GM21717 (cell line): ENCODE measurements around the gene STOML1.

Experiments
- ATAC-seq: cut with Tn5 transposase; IDR thresholded peaks from one replicate; pipeline ENCODE4 v1.9.1; 2021; ENCODE audit warnings: mild to moderate bottlenecking, moderate library complexity; ENCODE audit not compliant: unreplicated experiment

Gene STOML1

DNA sequence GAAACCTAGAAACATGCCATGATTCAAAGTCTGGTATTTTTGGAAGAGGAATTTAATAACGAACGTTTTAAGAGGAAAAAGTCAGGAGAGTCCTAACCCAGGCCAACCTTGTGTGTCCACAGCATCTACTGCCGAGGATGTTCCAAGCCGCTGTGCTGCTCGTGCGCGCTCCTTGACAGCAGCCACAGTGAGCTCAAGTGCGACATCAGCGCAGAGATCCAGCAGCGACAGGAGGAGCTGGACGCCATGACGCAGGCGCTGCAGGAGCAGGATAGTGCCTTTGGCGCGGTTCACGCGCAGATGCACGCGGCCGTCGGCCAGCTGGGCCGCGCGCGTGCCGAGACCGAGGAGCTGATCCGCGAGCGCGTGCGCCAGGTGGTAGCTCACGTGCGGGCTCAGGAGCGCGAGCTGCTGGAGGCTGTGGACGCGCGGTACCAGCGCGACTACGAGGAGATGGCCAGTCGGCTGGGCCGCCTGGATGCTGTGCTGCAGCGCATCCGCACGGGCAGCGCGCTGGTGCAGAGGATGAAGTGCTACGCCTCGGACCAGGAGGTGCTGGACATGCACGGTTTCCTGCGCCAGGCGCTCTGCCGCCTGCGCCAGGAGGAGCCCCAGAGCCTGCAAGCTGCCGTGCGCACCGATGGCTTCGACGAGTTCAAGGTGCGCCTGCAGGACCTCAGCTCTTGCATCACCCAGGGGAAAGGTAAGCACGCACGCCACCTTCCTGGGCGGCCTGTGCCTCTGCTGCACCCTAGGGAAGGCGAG lies 30.8 kb upstream of the STOML1 start:
- no peak for ATAC-seq

DNA sequence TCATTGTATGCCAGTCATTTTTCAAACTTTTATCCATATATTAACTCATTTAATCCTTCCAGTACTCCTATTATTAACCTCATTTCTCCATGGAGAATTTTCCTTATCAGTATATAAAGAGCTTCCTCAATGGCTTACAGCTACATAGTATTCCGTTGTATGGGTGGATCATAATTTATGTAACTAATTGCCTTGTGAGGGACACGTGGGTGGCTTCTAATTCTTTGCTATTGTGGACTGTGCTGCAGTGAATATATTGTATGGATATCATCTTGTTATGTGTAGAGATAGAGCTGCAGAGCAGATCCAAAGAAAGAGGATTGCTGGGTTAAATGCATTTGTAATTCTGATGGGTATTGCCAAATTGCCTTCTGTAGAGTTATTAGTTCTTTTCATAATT lies 27.6 kb upstream of the STOML1 start:
- no peak for ATAC-seq

DNA sequence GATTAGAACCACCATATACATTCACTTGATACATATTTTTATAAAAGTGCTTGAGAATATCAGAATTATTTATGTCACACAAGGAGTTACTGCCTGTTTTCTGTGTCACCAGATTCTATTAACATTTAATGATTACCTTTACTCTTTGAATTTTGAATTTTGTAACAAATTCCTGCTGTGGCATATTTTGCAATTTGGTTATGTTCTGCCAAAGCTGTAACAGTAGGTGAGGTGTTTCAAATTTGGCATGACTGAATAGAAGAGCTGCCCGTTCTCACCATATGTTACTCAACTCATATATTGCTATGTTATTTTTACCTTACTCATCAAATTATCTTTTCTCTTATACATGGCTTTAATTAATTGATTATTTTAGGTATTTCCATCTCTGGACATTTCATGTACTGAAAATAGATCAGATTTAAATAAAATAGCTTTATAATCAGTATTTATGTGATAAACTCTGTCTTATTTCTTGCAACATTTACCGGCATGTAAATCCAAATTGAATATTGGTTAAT lies 21.3 kb upstream of the STOML1 start:
- ATAC-seq, result no peak

DNA sequence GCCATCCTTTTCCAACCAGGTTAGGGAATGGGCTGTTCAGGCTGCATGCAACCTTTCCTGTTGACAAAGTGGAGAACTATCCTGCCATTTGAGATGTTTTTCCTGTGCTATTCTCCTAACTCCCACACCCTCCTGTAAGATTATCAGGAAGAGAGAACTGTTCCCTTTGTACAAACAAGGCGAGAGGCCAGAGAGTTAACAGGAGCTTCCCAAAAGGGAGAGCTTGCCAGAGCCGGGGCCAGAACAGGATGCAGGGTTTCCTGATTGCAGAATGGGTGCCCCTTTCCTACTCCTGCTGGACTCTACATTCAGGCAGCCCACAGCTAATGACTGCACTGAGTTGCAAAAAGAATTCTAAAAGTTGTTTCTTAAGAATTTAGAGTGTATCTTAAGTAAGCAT lies 19.5 kb upstream of the STOML1 start:
- no peak for ATAC-seq

DNA sequence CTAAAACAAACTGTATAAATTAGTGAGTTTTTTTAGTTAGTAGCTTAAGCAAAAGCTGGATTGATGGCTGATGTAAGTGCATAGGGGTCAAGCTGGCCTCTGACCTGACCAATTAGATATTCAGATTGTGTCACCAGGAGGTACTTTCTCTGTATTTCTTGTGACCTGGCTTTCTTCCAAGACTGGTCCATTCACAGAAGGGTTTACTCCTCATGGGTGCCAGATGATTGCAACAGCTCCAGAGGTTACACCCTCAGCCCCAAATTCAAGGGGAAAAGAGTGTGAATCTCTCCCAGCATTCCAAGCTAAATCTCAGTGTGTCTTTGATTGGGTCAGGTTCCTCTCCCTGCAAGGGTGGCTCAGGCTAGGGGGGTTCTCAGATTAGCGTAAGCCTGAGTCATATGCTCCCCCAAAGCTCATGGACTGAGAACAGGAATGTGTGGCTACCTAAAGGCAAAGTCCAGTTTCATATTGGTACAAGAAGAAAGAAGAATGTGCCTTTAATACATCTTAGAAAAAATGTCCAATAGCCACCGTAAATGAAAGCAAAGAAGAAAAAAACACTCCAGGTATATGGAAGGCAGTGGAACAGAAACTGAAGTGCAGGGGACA lies 18.9 kb upstream of the STOML1 start:
- ATAC-seq, result no peak

DNA sequence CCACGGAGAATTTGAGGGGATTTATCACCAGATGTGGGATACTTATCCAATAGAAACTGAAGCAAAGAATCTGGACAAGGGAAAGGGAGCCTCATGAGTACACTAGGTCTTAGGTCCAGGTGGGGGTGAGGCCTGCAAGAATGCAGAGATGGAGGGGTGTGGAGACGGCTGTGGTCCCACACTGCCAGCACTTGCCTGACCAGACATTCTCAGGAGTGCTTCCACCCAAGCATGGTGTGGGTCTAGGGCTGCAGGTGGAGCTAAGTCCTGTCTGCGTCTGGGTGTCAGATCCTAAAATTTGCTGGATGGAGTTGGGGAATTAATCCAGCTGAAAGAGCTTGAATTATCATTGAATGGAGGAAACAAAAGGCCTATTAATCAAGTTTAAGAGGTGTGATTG lies 16.8 kb upstream of the STOML1 start:
- ATAC-seq, result no peak

DNA sequence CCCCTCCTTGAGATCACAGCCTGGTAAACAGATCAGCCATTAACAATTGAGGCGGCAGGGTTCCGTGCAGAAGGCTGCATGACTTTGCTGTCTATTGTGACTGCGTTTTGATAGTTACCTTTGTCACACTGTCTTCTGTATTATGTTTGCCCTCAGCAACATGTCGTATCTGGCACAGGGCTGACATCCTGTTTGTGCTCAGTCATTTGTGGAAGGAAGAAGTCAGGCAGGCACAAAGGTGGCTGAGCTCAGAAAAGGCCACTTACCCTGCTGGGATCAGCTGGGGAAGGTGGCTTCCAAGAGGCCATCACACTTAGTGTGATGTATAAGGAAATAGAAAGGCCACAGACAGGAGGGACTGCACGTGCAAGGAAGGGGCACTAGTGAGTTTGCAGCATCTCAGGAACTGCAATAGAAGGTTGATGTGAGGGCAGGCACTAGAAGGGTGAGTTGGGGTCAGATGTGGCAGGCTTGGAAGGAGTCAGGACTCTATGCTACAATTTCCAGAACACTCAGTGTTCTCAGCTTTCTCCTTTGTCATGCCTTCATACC lies 15.8 kb upstream of the STOML1 start:
- ATAC-seq, result no peak

DNA sequence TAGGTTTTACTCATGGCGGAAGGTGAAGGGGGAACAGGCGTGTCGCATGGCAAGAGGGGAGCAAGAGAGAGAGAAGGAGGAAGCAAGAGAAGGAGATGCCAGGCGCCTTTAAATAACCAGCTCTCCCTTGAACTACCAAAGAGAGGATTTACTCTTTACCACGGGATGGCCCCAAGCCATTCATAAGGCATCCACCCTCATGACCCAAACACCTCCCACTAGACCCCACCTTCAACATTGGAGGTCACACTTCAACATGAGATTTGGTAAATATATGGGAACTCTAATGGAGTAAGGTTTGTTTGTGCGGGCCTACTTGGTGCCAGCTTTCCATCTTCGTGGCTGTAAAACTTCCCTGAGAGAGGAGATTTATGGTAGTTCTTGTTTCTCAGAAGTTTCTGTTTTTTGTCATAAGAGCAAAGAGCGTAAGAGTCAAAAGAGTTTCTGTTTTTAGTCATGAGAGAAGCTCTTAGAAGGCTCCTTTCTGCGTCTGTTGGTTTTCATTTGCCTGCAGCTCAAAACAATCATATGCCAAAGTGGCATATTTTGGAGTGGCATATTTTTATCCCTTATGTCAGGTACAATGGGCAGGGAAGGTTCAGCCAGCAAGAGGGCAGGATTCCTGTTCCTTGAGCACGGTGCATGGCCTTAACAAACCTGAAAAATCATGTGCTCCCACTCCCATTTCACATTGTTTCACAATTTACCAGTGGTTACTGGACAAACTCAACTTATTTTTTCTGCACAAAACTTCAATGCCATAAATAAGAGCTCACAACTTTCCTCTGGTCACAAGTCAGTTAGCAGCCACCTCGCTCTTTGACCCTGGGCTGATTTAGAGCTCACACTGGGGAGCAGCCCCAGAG lies 14.9 kb upstream of the STOML1 start:
- no peak for ATAC-seq

DNA sequence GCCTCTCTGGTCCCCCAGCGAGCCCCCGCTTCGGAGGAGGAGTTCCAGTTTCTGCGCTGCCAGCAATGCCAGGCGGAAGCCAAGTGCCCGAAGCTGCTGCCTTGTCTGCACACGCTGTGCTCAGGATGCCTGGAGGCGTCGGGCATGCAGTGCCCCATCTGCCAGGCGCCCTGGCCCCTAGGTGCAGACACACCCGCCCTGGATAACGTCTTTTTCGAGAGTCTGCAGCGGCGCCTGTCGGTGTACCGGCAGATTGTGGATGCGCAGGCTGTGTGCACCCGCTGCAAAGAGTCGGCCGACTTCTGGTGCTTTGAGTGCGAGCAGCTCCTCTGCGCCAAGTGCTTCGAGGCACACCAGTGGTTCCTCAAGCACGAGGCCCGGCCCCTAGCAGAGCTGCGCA lies 5.9 kb upstream of the STOML1 start:
- ATAC-seq, result no peak

DNA sequence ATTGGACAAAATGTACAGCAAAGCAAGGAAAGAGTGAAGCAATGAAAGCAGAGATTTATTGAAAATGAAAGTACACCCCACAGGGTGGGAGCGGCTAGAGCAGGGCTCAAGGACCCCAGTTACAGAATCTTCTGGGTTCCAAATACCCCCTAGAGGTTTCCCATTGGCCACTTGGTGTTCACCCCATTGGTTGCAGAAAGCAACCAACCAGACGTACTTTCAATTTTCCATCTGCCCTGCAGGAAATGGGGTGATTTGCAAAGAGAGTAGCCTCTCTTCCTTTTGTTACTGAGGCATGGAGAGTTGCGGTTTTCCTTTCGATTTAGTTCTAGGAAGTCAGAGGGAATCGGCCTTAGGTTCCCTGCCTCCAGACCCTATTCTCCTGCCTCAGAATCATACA lies 4.8 kb upstream of the STOML1 start:
- no peak for ATAC-seq

DNA sequence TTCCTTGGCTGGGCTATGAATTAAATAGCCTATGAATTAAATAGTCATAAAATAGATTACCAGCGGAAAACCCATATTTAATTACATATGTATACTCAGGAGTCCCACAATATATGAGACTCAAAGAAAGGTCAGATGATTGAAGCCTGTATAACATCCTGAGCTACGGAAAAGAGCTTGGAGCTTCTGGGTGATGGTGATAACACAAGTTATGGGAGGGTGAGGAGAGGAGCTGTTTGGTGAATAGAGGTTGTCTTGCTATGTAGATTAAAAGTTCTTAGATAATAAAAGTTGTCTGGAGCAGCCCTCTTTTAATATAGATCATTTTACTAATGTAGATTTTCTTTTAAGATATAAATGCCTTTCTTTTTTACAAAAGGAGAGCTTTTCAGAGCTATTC lies 4.2 kb upstream of the STOML1 start:
- no peak for ATAC-seq

DNA sequence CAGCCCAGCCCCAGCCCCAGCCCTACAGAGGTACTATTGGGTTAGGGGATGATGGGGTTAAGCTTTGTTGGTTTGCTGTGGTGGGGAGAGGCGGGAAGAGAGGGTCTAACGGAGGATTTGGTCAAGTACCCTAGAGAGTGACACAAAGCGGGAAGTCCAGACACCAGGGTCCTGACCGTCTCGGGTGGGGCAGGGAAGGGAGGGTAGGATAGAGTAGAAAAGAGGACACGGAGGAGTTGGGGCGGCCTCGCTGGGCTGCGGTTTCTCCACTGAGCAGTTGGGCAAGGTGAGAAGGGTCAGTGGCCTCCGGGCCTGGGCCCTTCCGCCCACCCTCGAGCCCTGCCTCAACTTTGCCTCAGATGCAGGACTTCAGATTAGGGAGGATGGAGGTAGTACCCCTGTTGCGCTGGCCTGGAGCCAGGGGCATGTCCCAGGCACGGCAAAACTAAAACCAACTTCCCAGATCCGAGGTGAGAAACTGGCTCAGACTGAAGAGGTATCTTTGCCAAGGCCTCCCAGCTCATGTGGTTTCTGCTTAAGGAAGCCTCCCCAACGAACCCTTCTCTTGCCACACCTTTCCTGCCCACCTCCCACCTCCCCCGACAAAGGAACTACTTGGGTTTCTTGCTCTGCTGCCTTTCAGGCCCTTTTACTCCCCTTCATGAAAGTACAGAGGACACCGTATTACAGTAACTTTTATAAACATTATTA lies 3.0 kb upstream of the STOML1 start:
- no peak for ATAC-seq

DNA sequence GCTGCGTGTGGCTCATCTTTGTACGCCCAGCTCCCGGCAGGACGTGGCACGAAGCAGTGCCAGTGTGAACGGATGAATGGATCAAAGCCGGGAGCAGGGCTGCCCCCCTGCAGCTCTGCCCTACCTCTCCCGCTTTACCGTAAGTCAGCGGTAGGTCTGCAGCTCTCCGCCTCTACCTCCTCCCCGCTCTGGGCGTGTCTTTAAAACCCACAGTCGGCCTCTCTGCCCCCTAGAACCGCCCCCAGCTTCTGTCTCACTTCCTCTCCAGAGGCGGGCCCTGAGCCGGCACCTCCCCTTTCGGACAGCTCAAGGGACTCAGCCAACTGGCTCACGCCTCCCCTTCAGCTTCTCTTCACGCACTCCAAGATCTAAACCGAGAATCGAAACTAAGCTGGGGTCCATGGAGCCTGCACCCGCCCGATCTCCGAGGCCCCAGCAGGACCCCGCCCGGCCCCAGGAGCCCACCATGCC lies 2.4 kb upstream of the STOML1 start, which contains the start of gene PML:
Gene PML (plus strand): TSS at position 304 of the 471 bp plus-strand sequence. CDS start 97 bp downstream, at position 401.
- ATAC-seq, result peak; percentile 68

DNA sequence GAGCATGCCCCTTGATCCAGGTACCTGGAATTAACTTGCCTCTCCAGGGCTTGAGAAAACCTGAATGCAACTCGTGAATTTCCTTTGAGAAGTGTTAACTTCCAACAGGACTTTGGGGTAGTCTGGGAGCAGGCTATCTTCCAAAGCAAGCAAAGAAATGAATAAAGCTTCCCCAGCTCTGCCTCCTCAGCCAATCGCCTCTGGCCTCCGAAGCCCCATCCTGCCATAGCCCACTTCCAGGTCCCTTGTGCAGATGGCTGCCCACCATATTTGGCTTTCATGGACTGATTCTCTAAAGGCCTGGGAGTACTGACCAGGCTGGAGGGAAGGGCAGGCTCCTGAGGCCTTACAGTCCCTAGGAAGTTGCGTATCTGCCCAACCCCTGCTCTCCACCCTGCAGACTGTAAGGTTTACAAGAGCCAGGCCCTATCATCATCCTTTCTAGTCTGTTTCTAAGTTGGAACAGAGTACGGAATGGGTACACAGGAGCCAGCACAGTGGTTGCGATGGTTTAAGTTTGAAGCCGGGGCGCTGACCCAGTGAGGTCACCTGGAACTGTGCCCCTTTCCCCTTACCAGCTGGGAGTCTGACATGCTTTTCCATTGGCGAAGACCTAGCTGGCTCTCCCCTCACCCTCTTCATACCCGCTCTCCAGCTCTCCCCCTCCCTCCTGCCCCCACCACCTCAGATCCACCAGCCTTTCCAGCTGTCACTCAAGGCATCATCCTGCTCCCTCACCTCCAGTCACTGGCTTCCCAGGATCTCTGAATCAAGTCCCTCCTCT lies 1.3 kb upstream of the STOML1 start:
- ATAC-seq, result no peak

DNA sequence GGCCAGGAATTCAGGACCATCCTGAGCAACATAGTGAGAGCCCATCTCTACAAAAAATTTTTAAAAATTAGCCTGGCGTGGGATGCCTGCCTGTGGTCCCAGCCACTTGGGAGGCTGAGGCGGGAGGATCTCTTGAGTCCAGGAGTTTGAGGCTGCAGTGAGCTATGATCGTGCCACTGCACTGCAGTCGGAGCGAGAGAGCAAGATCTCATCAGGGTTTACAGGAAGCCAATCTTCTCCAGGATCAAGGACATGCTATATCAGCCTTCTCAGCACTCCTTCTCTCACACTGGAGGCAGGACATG lies 451 bp upstream of the STOML1 start:
- ATAC-seq, result no peak

DNA sequence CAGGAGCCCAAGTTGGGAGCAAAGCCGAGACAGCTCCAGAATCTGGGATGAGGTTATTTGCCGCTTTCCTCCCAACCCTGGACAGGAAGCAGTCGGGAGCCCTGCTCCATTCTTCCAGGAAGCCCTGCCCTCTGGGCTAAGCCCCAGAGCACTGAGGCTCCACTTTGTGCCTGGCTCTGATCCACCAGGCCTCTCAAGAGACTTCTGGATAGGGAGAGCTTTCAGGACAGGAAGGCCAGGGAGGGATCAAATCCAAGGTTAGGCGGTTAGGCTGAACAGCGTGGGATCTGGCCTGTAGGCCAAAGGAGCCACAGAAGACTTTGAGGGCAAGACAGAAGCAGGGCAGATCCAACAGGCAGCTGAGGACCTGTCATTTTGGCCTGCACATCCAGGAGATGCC lies 835 bp downstream of the STOML1 start:
- ATAC-seq, result no peak

DNA sequence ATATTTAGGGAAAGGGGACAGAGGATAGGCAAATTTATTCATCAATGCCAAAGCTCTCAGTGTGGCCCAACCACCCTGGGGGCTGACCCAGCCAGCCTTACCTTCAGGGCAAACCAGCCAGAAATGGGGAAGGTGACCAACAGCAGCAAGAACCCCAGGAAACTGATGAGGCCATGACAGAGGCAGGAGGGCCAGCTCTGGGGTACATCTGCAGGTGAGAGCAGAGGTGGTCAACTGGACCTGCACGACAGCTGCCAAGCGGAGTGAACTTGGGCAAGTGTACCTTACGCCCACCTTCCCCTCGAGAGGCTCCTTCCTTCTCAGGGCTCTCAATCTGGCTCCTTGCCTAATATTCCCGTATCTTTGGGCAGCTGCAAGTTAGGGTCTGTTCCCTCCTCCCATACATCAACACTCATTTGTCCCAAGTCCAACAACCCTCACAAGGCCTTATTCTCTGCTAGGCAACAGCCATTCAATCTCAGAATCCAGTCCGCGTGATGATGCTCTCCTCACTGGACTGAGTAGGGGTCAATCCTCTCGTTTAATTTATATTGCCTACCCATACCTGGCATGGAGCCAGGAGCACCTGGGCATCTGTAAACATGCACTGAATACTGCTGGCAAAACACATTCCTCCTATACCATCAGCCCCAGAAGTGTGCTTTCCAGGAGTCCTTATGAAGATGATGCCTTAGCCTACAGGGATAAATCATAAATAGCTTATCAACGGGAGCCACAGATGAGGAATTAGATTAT lies 1.7 kb downstream of the STOML1 start:
- no peak for ATAC-seq

DNA sequence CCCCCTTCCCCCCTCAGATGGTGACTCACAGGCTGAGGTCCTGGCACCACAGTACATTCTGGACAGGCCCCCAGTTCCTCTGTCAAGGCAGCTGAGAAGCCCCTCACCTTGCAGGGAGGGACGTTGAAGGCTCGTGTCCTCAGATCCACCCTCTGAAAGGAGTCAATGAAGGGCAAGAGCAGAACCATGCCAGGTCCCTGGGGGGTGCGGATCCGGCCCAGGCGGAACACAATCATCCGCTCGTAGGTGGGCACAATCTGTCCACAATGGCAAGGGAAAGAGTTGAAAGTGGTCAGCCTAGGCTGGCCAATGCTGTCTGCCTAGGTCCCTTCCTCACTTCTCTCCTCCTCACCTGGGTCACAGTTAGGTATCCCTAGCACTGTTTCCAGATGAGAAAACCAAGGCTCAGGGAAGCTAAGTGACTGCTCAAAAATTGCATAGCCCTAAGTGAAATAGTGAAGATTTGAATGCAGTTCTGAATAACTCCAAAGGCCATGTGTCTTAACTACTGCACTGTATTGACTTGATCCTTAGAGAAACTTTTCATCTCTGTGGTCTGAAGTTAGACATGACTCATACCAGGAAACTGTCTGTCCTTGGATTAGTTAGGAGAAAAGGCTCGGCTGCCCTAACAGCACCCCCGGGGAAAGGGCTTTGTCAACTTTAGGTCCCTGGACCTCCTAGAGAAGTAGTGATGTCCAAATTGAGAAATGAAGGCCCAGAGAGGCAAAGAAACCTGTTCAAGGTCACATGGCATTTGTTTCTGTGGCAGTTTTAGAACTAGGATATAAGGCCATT lies 2.9 kb downstream of the STOML1 start:
- no peak for ATAC-seq
